K562 (cell line): Measurements from ENCODE around the gene IRAK2. TPM values are rescaled to one million over a fixed set of nuclear protein-coding genes. Genes with fewer than 3 reads are reported as not detected.
A peak's percentile ranks its signal among the peaks of the same experiment; 100 is the strongest.

Experiments
- FOXK2 ChIP-seq, 2 experiments: fragments of 450-650 bp; IDR thresholded peaks in 1 of 2; conservative IDR thresholded peaks in 1 of 2; 2 replicates each; pipeline ENCODE4 v1.6.1; 2016; ENCODE audit warnings: low read depth in 2 of 2, mild to moderate bottlenecking in 1 of 2
- HMG20B ChIP-seq: fragments of 250-450 bp; sonication (Bioruptor Pico); IDR thresholded peaks from 2 replicates; pipeline ENCODE4 v1.5.0; 2021; ENCODE audit warnings: mild to moderate bottlenecking
- HMGN3 ChIP-seq: IDR thresholded peaks from 2 replicates; pipeline ENCODE4 v1.6.1; 2011; ENCODE audit warnings: borderline replicate concordance, low read depth, mild to moderate bottlenecking, mixed read lengths, low read length; ENCODE audit not compliant: insufficient read length; ENCODE audit errors: extremely low read depth
- NFATC3 ChIP-seq: fragments of 450-650 bp; IDR thresholded peaks from 2 replicates; pipeline ENCODE4 v1.6.1; 2017; ENCODE audit warnings: mild to moderate bottlenecking
- NRF1 ChIP-seq, 2 experiments: fragments of 450-650 bp; IDR thresholded peaks in 1 of 2; conservative IDR thresholded peaks in 1 of 2; 2 replicates each; pipeline ENCODE4 v1.6.1; 2014; ENCODE audit warnings: mild to moderate bottlenecking in 2 of 2
- SMARCE1 ChIP-seq: fragments of 450-650 bp; IDR thresholded peaks from 2 replicates; pipeline ENCODE4 v1.7.1; 2016; ENCODE audit warnings: mild to moderate bottlenecking
- polyA plus RNA-seq, 8 experiments: library from polyadenylated mRNA; depleted of rRNA in 4 of 8; stranded (reverse) in 5 of 8; unstranded in 3 of 8; fragments of >200 nt; fragmentation: Nextera tagmentation in 2 of 8; fragmentation: Illumina TruSeq in 1 of 8; extraction: Ambion mirVana in 2 of 8; extraction: Trizol in 1 of 8; gene quantifications; 2 replicates each; pipeline versions ENCODE4 v1.2.1 to v1.2.3, GENCODE V29; 2011 to 2014; ENCODE audit warnings: inconsistent platforms in 1 of 8, missing spikeins in 1 of 8
- total RNA-seq, 7 experiments: library from RNA; depleted of rRNA in 6 of 7; stranded (reverse); fragments of >200 nt in 6 of 7; fragmentation: Illumina TruSeq in 2 of 7; extraction: Trizol in 2 of 7; gene quantifications; 2 replicates each; pipeline versions ENCODE4 v1.2.1 to v1.2.3, GENCODE V29; 2011 to 2021; ENCODE audit warnings: low replicate concordance in 1 of 7
- TF ChIP-seq, protein P1 (sequence below): sonication (generic); formaldehyde crosslinking; IDR thresholded peaks from 2 replicates; pipeline ENCODE4 v1.8.0; 2022; ENCODE audit warnings: missing genetic modification reagents, mild to moderate bottlenecking, moderate library complexity, borderline replicate concordance
- TF ChIP-seq, protein P2 (sequence below), 2 experiments: fragments of 450-650 bp; IDR thresholded peaks; 2 replicates each; pipeline ENCODE4 v1.6.1; 2016; ENCODE audit warnings: mild to moderate bottlenecking in 2 of 2, borderline replicate concordance in 1 of 2, low read depth in 1 of 2, moderate library complexity in 1 of 2
- TF ChIP-seq, protein P3 (sequence below): fragments of 450-650 bp; IDR thresholded peaks from 2 replicates; pipeline ENCODE4 v1.7.0; 2016; ENCODE audit warnings: borderline replicate concordance
- TF ChIP-seq, protein P4 (sequence below): IDR thresholded peaks from 2 replicates; pipeline ENCODE4 v1.6.1; 2012; ENCODE audit warnings: low read depth, low read length, improper control_type of control experiment, borderline replicate concordance
- TF ChIP-seq, protein P5 (sequence below): fragments of 250-450 bp; sonication (Bioruptor Pico); IDR thresholded peaks from 2 replicates; pipeline ENCODE4 v1.4.0; 2020

IRAK2 gene
- total and polyA plus RNA-seq, 9 of the 15 experiments (the other 6 are each of a cell fraction or from before 2014, with no cell fraction given), result 0.42 to 4.4 (median 2.7) TPM

DNA sequence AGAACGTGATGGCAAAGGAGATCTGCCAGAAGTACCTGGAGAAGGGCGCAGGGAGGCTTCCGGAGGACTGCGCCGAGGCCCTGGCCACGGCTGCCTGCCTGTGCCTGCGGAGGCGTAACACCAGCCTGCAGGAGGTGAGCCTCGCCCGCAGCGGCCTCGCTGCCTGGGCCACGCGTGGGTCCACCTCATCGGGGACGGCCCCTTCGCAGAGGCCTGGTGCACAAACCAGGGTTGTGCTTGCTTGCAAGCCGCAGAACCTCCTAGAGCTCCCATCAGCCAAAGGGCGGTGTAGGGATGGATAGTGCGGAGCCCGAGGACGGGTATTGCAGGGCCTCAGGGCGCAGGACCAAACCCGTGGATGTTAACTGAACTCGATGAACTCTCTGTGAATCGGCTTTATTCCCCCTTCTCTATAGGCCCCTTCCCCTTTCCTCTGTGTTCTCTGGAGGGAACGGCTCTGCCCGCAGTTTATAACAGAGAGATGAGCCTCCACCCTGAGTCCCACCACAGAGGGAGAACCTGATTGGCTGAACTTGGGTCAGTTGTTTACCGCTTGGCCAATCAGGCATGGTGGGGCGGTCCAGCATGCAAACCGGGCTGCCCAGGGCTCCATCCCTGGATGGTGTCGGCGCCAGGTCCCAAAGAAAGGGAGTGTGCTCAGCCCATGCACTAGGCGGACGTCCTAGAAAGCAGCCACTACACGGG is 70.0 kb downstream of the IRAK2 start (continued):
- no peak for TF ChIP-seq SMARCE1
- TF ChIP-seq, protein P1, sequence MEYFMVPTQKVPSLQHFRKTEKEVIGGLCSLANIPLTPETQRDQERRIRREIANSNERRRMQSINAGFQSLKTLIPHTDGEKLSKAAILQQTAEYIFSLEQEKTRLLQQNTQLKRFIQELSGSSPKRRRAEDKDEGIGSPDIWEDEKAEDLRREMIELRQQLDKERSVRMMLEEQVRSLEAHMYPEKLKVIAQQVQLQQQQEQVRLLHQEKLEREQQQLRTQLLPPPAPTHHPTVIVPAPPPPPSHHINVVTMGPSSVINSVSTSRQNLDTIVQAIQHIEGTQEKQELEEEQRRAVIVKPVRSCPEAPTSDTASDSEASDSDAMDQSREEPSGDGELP, result 0 out of 2 replicates have a peak, but pooled peaks have one; percentile 12
- TF ChIP-seq, protein P2, sequence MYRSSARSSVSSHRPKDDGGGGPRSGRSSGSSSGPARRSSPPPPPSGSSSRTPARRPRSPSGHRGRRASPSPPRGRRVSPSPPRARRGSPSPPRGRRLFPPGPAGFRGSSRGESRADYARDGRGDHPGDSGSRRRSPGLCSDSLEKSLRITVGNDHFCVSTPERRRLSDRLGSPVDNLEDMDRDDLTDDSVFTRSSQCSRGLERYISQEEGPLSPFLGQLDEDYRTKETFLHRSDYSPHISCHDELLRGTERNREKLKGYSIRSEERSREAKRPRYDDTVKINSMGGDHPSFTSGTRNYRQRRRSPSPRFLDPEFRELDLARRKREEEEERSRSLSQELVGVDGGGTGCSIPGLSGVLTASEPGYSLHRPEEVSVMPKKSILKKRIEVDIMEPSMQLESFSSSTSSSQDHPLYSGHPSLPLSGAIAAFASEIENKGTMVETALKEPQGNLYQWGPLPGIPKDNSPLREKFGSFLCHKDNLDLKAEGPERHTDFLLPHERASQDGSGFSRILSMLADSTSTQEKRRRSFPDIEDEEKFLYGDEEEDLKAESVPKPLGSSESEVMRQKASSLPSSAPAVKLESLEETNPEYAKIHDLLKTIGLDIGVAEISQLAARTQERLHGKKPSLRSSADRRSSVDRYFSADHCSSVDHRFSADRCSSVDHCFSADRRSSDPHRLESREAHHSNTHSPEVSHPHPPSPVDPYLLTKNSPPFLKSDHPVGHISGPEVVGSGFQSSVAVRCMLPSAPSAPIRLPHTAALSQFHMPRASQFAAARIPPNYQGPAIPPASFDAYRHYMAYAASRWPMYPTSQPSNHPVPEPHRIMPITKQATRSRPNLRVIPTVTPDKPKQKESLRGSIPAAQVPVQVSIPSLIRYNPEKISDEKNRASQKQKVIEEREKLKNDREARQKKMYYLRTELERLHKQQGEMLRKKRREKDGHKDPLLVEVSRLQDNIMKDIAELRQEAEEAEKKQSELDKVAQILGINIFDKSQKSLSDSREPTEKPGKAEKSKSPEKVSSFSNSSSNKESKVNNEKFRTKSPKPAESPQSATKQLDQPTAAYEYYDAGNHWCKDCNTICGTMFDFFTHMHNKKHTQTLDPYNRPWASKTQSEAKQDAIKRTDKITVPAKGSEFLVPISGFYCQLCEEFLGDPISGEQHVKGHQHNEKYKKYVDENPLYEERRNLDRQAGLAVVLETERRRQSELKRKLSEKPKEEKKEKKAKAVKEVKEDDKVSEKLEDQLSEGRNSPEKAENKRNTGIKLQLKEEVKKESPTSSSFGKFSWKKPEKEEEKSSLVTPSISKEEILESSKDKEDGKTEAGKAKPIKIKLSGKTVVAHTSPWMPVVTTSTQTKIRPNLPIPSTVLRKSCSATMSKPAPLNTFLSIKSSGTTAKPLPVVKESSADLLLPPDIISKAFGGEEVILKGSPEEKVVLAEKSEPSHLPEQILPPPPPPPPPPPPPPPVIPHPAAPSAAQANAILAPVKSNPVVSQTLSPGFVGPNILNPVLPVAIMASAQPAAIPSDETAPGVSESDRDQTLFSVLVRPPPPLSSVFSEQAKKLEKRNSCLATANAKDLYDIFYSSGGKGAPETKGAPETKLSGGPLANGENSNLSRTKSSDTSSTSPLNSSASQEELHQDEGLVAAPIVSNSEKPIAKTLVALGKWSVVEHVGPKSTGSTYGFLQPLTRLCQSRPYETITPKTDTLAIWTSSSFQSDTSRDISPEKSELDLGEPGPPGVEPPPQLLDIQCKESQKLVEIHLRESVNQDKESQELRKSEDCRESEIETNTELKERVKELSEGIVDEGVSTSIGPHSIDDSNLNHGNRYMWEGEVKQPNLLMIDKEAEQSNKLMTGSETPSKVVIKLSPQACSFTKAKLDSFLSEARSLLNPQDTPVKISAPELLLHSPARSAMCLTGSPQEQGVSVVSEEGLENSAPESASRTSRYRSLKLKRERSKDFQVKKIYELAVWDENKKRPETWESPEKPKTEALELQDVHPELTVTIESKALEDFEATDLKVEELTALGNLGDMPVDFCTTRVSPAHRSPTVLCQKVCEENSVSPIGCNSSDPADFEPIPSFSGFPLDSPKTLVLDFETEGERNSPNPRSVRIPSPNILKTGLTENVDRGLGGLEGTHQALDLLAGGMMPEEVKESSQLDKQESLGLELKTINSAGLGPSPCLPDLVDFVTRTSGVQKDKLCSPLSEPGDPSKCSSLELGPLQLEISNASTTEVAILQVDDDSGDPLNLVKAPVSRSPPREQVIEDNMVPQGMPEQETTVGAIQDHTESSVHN (IDR thresholded peaks at IDR 0.05; ENCODE audit: borderline replicate concordance in 1 of 2, low read depth in 1 of 2), result no peak
- TF ChIP-seq HMGN3, result no peak
- TF ChIP-seq, protein P3, sequence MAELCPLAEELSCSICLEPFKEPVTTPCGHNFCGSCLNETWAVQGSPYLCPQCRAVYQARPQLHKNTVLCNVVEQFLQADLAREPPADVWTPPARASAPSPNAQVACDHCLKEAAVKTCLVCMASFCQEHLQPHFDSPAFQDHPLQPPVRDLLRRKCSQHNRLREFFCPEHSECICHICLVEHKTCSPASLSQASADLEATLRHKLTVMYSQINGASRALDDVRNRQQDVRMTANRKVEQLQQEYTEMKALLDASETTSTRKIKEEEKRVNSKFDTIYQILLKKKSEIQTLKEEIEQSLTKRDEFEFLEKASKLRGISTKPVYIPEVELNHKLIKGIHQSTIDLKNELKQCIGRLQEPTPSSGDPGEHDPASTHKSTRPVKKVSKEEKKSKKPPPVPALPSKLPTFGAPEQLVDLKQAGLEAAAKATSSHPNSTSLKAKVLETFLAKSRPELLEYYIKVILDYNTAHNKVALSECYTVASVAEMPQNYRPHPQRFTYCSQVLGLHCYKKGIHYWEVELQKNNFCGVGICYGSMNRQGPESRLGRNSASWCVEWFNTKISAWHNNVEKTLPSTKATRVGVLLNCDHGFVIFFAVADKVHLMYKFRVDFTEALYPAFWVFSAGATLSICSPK, result no peak
- TF ChIP-seq FOXK2 (conservative IDR thresholded peaks at IDR 0.05 in 1 of 2, IDR thresholded peaks at IDR 0.05 in 1 of 2; ENCODE audit: low read depth in 2 of 2), result 0 out of 4 replicates have a peak, but pooled peaks of 1 of the 2 experiments have one; percentile 42
- TF ChIP-seq NFATC3, result no peak
- no peak for TF ChIP-seq HMG20B (CRISPR knock-in tag)
- TF ChIP-seq, protein P4, sequence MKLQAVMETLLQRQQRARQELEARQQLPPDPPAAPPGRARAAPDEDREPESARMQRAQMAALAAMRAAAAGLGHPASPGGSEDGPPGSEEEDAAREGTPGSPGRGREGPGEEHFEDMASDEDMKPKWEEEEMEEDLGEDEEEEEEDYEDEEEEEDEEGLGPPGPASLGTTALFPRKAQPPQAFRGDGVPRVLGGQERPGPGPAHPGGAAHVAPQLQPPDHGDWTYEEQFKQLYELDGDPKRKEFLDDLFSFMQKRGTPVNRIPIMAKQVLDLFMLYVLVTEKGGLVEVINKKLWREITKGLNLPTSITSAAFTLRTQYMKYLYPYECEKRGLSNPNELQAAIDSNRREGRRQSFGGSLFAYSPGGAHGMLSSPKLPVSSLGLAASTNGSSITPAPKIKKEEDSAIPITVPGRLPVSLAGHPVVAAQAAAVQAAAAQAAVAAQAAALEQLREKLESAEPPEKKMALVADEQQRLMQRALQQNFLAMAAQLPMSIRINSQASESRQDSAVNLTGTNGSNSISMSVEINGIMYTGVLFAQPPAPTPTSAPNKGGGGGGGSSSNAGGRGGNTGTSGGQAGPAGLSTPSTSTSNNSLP, result no peak
- TF ChIP-seq NRF1 (conservative IDR thresholded peaks at IDR 0.05 in 1 of 2, IDR thresholded peaks at IDR 0.05 in 1 of 2), result peak; percentile 35 to 48; a peak in 2 of 4 replicates
- TF ChIP-seq, protein P5, sequence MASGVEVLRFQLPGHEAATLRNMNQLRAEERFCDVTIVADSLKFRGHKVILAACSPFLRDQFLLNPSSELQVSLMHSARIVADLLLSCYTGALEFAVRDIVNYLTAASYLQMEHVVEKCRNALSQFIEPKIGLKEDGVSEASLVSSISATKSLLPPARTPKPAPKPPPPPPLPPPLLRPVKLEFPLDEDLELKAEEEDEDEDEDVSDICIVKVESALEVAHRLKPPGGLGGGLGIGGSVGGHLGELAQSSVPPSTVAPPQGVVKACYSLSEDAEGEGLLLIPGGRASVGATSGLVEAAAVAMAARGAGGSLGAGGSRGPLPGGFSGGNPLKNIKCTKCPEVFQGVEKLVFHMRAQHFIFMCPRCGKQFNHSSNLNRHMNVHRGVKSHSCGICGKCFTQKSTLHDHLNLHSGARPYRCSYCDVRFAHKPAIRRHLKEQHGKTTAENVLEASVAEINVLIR (CRISPR knock-in tag), result no peak
